Parathyroid adenoma (tissue), 2 donors: Measurements from ENCODE around the gene PDE8B.

Experiments
- H2AFZ ChIP-seq: fragments of 300-600 bp; sonication (generic); one replicate; pipeline ENCODE4 v1.7.0; 2017; ENCODE audit warnings: antibody characterized with exemption, mild to moderate bottlenecking
- H3K27ac ChIP-seq: fragments of 300-600 bp; sonication (generic); one replicate; pipeline ENCODE4 v1.7.0; 2017
- H3K27me3 ChIP-seq: fragments of 300-600 bp; sonication (generic); one replicate; pipeline ENCODE4 v1.7.0; 2017; ENCODE audit warnings: low read length; ENCODE audit not compliant: control insufficient read depth, insufficient read depth
- H3K36me3 ChIP-seq: fragments of 300-600 bp; sonication (generic); one replicate; pipeline ENCODE4 v1.7.0; 2017; ENCODE audit warnings: low read length; ENCODE audit not compliant: control insufficient read depth, insufficient read depth
- H3K4me1 ChIP-seq: fragments of 300-600 bp; sonication (generic); one replicate; pipeline ENCODE4 v1.7.0; 2017; ENCODE audit warnings: control low read depth
- H3K4me2 ChIP-seq: fragments of 300-600 bp; sonication (generic); one replicate; pipeline ENCODE4 v1.7.0; 2017; ENCODE audit warnings: low read length
- H3K4me3 ChIP-seq: fragments of 300-600 bp; sonication (generic); one replicate; pipeline ENCODE4 v1.7.0; 2017; ENCODE audit warnings: low read depth, low read length
- H3K79me2 ChIP-seq: fragments of 300-600 bp; sonication (generic); one replicate; pipeline ENCODE4 v1.7.0; 2017; ENCODE audit warnings: control low read depth
- H3K9ac ChIP-seq: fragments of 300-600 bp; sonication (generic); one replicate; pipeline ENCODE4 v1.7.0; 2017; ENCODE audit warnings: mild to moderate bottlenecking
- H3K9me3 ChIP-seq: fragments of 300-600 bp; sonication (generic); one replicate; pipeline ENCODE4 v1.7.0; 2017; ENCODE audit warnings: low read length; ENCODE audit not compliant: control insufficient read depth
- CTCF ChIP-seq: fragments of 300-600 bp; sonication (generic); IDR thresholded peaks from one replicate; pipeline ENCODE4 v1.7.0; 2017; ENCODE audit warnings: antibody characterized with exemption, mild to moderate bottlenecking
- donor health status: primary hyperparathyroidism.

PDE8B gene

DNA sequence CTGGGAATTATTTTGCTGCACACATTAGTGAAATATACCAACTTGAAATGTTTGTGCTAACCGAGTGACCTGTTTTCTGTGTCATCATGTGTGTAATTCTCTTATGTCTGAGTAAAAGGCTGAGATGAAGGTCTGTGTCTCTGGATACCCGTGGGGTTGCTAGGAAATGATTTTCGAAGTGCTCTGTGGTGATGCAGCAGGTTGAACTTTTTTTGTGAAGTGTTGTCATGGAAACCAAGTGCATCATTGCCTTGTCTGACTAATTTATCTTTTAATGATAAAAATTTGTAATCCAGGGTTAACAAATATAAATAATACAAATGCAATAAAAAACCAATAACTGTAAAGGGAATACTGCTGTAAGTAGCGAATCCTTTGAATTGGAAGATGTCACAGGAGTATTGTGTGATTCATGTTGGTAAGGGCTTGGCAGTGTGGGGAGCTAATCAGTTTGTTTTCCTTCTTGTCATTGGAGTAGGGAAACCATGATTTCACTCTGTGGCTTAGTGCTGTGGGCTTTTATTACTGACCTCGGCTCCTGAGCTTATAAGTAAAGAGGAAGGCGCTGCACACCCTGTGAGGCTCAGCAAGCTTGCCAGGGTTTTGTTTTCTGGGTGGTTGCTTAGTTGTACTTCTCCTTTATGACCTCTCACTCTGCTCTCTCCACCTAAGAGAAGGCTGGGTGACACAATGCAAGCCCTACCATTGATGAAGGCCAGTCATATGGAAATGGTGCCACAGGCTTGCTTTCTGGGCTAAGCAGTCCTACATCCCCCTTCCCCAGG, 22.3 kb downstream of the PDE8B start:
- H3K27ac ChIP-seq = no peak overlapping the region
- no peak overlapping the region for H2AFZ ChIP-seq
- no peaks in the 10 kb centered on the region for H3K36me3 ChIP-seq
- no peaks in the 10 kb centered on the region for H3K79me2 ChIP-seq
- H3K4me2 ChIP-seq = no peak overlapping the region
- H3K4me1 ChIP-seq = no peaks in the 10 kb centered on the region
- no peak overlapping the region for H3K9ac ChIP-seq
- no peaks in the 10 kb centered on the region for H3K9me3 ChIP-seq
- H3K4me3 ChIP-seq = no peak overlapping the region
- TF ChIP-seq CTCF = no peak
- no peaks in the 10 kb centered on the region for H3K27me3 ChIP-seq

DNA sequence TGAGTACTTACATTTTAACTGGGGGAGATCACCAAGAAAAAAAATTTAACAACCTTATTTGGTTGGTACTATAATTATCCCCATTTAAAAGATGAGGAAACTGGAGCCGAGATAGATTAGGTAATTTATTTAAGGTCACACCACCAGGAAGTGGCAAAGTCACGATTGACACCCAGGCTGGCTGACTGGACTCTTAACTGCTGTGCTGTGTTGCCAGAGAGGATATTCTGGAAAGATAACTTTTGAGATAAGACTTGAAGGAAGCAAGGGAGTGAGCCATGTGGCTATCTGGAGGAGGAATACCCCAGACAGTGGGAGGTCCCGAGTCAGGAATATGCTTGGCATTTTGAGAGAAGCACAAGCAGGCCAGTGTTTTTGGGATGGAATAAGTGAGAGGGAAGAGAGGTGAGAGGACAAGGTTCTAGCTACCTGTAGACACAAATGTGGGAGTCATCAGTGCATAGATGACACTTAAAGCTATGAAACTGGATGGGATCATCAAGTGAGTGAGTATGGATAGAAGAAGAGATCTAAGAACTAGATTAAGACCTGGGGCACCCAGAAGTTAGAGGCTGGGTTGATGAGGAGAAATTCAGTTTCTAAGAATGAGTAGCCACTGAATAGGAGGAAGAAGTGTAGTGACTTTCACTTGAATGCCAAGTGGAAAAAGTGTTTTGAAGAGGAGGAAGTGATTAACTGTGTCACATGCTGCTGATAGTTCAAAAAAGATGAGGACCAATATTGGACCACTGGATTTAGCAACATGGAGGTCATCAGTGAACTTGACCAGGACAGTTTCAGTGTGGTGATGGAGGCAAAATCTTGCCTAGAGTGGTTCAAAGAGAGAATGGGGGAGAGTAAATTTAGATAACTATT, 25.6 kb downstream of the PDE8B start:
- H3K4me1 ChIP-seq = no peaks in the 10 kb centered on the region
- TF ChIP-seq CTCF = no peak
- H3K9me3 ChIP-seq = no peaks in the 10 kb centered on the region
- no peak overlapping the region for H3K9ac ChIP-seq
- no peaks in the 10 kb centered on the region for H3K79me2 ChIP-seq
- no peak overlapping the region for H3K4me2 ChIP-seq
- H3K4me3 ChIP-seq = no peak overlapping the region
- H3K27ac ChIP-seq = no peak overlapping the region
- no peaks in the 10 kb centered on the region for H3K27me3 ChIP-seq
- H2AFZ ChIP-seq = no peak overlapping the region
- no peaks in the 10 kb centered on the region for H3K36me3 ChIP-seq

GRCh38 chr5:77239126-77239741, 28.8 kb downstream of the PDE8B start:
- no peaks in the 10 kb centered on the region for H3K9me3 ChIP-seq
- no peak overlapping the region for H3K4me2 ChIP-seq

DNA sequence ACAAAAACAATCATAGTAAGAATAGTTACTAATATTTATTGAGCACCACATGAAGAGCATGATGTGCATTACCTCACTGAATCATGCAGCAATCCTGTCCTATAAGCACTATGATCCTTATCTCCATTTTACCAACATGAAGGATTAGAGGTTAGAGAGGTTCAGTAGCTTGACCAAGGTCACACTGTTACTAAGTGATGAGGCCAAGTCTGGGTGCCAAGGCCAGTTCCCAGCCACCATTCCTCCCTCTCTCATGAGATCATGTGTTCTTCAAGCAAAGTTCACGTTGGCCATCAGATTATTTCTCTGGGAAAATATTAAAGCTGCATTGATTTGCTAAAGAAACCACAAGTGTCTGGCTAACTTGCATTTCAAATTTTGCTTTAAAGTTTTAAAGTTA, 31.0 kb downstream of the PDE8B start:
- Histone ChIP-seq H3K4me2 (no peak overlapping the region), H3K9ac (no peak overlapping the region), H3K79me2 (no peaks in the 10 kb centered on the region), H3K27me3 (no peaks in the 10 kb centered on the region), H3K9me3 (no peaks in the 10 kb centered on the region), H2AFZ (no peak overlapping the region), H3K36me3 (no peaks in the 10 kb centered on the region), H3K27ac (no peak overlapping the region), H3K4me1 (no peaks in the 10 kb centered on the region), H3K4me3 (no peak overlapping the region)
- TF ChIP-seq CTCF = no peak

More at GRCh38 chr5:77239126-77239741, 28.8 kb downstream of the PDE8B start:
- no peaks in the 10 kb centered on the region for H3K4me1 ChIP-seq
- no peaks in the 10 kb centered on the region for H3K36me3 ChIP-seq
- no peak overlapping the region for H3K9ac ChIP-seq
- peak; percentile 40 for TF ChIP-seq CTCF
- H3K27me3 ChIP-seq = no peaks in the 10 kb centered on the region
- no peak overlapping the region for H3K27ac ChIP-seq
- no peak overlapping the region for H3K4me3 ChIP-seq
- no peaks in the 10 kb centered on the region for H3K79me2 ChIP-seq
- H2AFZ ChIP-seq = no peak overlapping the region
